ENCODE data around the gene ZNF407. TPM values are rescaled to one million over a fixed set of nuclear protein-coding genes. Genes with fewer than 3 reads are reported as not detected.
"Not testable (repeated sequence)": the region's sequence is repeated elsewhere in the genome, so short reads cannot be mapped to it uniquely, and the experiment has no call there.

Gene ZNF407
- total and polyA plus RNA-seq, 8 donors, result 2.1 to 49.0 (median 14.6) TPM

DNA sequence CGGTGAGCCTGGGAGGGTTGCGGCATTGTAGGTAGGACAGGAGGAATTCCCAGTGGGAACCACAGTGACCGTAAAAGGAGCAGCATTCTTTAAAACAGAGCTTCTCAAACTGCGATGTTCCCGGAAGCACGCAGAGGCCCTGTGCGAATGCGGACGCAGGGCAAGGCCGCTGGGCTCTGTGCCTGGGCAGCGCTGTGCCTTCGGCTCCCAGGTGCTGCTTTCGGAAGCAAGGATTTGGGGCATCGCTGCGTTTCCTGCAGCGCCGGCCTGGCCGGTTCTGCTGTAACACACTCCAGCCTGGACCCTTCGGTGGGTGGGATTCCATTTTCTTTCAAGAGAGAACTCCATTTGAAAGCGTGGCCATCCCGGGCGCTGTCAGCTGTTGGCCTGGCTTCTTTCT is 492.7 kb downstream of the ZNF407 start:
- no peak for TF ChIP-seq POLR2AphosphoS5 (IDR thresholded peaks at IDR 0.05)
- no peak for TF ChIP-seq POLR2A (IDR thresholded peaks at IDR 0.05)
- TF ChIP-seq EP300 (IDR thresholded peaks at IDR 0.05), result no peak
- TF ChIP-seq, protein P1, sequence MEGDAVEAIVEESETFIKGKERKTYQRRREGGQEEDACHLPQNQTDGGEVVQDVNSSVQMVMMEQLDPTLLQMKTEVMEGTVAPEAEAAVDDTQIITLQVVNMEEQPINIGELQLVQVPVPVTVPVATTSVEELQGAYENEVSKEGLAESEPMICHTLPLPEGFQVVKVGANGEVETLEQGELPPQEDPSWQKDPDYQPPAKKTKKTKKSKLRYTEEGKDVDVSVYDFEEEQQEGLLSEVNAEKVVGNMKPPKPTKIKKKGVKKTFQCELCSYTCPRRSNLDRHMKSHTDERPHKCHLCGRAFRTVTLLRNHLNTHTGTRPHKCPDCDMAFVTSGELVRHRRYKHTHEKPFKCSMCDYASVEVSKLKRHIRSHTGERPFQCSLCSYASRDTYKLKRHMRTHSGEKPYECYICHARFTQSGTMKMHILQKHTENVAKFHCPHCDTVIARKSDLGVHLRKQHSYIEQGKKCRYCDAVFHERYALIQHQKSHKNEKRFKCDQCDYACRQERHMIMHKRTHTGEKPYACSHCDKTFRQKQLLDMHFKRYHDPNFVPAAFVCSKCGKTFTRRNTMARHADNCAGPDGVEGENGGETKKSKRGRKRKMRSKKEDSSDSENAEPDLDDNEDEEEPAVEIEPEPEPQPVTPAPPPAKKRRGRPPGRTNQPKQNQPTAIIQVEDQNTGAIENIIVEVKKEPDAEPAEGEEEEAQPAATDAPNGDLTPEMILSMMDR (IDR thresholded peaks at IDR 0.05), result no peak
- Histone ChIP-seq H3K36me3 (no peaks in the 10 kb centered on the region), H3K4me3 (no peak overlapping the region), H3K27me3 (no peaks in the 10 kb centered on the region), H3K27ac (no peak overlapping the region), H3K4me1 (no peaks in the 10 kb centered on the region), H3K9me3 (no peaks in the 10 kb centered on the region)
- intact Hi-C loops (cut with DNase I; ENCODE audit: low total_unique reads), result no loop called here
- DNase-seq, result no peak
- 86 to 95% (median 91%) methylated on average over 22 of the region's 22 CpGs for WGBS, 5 donors

DNA sequence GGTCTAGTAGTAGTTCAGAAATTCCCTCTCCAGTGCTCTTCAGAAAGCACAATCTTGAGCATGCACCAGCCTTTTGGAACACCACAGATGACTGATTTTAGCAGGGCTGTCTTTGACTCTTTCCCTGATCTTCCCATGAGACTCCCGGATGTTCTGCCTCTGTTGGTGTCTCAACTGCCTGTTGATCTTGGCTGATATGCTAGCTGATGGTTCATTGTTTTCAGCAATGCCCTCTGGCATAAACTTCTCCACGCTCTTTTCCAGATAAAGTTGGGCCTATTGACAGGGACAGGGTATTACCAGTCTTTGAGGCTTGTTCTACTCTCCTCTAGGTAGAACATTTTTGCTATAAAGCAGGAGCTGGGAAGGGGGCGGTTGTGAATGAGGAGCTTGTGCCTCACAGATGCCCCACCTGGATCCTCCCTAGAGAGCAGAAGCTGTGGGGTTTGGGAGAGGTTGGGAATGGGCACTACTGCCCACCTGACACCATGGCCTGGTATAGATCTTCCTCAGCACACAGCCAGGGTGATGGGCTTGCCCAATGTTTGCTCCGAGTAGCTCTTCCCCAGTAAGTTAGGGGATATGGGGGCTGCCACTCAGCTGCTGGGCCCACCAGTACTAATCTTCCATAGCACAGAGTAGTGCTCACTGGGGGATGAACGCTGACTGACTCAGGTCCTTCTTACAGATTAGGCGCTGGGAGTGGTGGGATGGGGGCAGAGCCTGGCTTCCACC is 500.0 kb downstream of the ZNF407 start:
- 87 to 93% (median 90%) methylated on average over 6 of the region's 6 CpGs for WGBS, 5 donors
- intact Hi-C loops (cut with DNase I; ENCODE audit: low total_unique reads), result no loop called here
- Histone ChIP-seq H3K27me3 (no peaks in the 10 kb centered on the region), H3K4me1 (no peaks in the 10 kb centered on the region), H3K36me3 (no peaks in the 10 kb centered on the region), H3K27ac (no peak overlapping the region), H3K4me3 (no peak overlapping the region), H3K9me3 (peaks cover 0 to 21% (median 4%) of the 10 kb centered on the region in 4 donors)
- TF ChIP-seq POLR2AphosphoS5 (IDR thresholded peaks at IDR 0.05) (no peak), POLR2A (IDR thresholded peaks at IDR 0.05) (no peak), EP300 (IDR thresholded peaks at IDR 0.05) (no peak)
- TF ChIP-seq, protein P1 (IDR thresholded peaks at IDR 0.05), result no peak
- DNase-seq, result peak in 1 of 2 donors; percentile 8

DNA sequence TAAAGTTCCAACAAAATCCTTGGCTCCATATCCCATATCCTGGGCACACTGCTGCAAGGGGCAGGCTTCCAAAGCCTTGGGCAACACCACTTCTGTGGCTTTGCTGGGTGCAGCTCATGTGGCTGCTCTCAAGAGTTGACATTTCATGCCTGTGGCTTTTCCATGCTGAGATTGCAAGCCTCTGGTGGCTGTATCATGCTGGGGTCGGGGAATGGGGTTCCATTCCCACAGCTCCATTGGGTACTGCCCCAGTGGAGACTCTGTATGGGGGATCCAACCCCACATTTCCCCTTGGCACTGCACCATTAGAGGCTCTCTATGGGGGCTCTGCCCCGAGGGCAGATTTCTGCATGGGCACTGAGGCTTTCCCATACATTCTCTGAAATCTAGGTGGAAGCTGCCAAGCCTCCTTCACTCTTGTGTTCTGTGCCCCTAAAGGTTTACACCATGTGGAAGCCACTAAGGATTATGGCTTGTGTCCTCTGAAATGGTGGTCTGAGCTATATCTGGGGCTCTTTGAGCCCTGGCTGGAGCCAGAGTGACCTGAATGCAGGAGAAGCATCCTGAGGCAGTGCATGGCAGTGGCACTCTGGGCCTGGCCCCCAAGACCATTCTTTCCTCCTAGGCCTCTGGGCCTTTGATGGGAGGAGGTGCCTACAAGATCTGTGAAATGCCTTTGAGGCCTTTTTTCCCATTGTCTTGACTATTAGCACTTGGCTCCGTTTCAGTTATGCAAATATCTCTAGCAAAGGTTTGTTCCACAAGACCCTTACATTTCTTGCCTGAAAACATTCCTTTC is 503.4 kb downstream of the ZNF407 start:
- 77 to 91% (median 87%) methylated on average over 3 of the region's 3 CpGs for whole genome bisulfite sequencing, 5 donors
- no peaks in the 10 kb centered on the region for H3K27me3 ChIP-seq
- intact Hi-C loops (cut with DNase I; ENCODE audit: low total_unique reads), result no loop called here
- peak in 1 of 2 donors; percentile 7 for DNase-seq
- H3K4me3 ChIP-seq, result no peak overlapping the region
- H3K9me3 ChIP-seq, result peaks cover 0 to 21% (median 2%) of the 10 kb centered on the region in 4 donors
- H3K36me3 ChIP-seq, result no peaks in the 10 kb centered on the region
- no peak for TF ChIP-seq EP300 (IDR thresholded peaks at IDR 0.05)
- TF ChIP-seq, protein P1 (IDR thresholded peaks at IDR 0.05), result no peak
- TF ChIP-seq POLR2A (IDR thresholded peaks at IDR 0.05), result no peak
- TF ChIP-seq POLR2AphosphoS5 (IDR thresholded peaks at IDR 0.05), result no peak
- no peak overlapping the region for H3K27ac ChIP-seq
- H3K4me1 ChIP-seq, result no peaks in the 10 kb centered on the region

DNA sequence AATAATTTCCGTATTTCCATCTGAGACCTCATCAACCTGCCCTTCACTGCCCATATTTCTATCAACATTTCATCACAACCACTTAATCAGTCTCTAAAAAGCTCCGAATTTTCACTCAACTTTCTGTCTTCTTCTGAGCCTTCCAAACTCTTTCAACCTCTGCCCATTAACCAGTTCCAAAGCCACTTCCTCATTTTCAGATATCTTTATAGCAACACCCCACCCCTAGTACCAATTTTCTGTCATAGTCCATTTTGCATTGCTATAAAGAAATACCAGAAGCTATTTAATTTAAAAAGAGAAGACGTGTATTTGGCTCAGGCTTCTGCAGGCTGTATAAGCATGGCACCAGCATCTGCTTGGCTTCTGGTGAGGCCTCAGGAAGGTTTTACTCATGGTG is 504.2 kb downstream of the ZNF407 start:
- intact Hi-C loops (cut with DNase I; ENCODE audit: low total_unique reads), result no loop called here
- 84 to 92% (median 89%) methylated on average over 3 of the region's 3 CpGs for WGBS, 5 donors
- Histone ChIP-seq H3K36me3 (no peaks in the 10 kb centered on the region), H3K4me3 (no peak overlapping the region), H3K9me3 (peaks cover 0 to 21% (median 0%) of the 10 kb centered on the region in 4 donors), H3K4me1 (no peaks in the 10 kb centered on the region), H3K27ac (no peak overlapping the region), H3K27me3 (no peaks in the 10 kb centered on the region)
- TF ChIP-seq, protein P1 (IDR thresholded peaks at IDR 0.05), result no peak
- no peak for TF ChIP-seq POLR2AphosphoS5 (IDR thresholded peaks at IDR 0.05)
- no peak for TF ChIP-seq EP300 (IDR thresholded peaks at IDR 0.05)
- no peak for TF ChIP-seq POLR2A (IDR thresholded peaks at IDR 0.05)
- DNase-seq, result no peak

DNA sequence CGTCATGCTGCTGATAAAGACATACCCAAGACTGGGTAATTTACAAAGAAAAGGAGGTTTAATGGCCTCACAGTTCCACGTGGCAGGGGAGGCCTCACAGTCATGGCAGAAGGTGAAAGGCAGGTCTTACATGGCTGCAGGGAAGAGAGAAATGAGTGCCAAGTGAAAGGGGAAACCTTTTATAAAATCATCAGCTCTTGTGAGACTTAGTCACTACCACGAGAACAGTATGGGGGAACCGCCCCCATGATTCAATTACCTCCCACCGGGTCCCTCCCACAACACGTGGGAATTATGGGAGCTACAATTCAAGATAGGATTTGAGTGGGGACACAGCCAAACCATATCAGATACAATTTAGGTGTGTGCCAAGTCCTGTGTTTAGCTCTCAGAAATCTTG is 506.4 kb downstream of the ZNF407 start:
- H3K4me1 ChIP-seq; H3K4me3 ChIP-seq; DNase-seq; H3K27ac ChIP-seq; H3K36me3 ChIP-seq; intact Hi-C loops (cut with DNase I; ENCODE audit: low total_unique reads); H3K27me3 ChIP-seq: not testable (repeated sequence)
- 53 to 72% (median 60%) methylated on average over 6 of the region's 6 CpGs for WGBS, 5 donors
- H3K9me3 ChIP-seq, result peaks cover 0 to 16% (median 0%) of the 10 kb centered on the region in 4 donors

All from stomach (tissue), 9 donors.